ENCODE results near the gene ARSG.
"Not testable (repeated sequence)": the region's sequence is repeated elsewhere in the genome, so short reads cannot be mapped to it uniquely, and the experiment has no call there.

- not testable (repeated sequence) for TF ChIP-seq MXI1 (conservative IDR thresholded peaks at IDR 0.05; ENCODE audit: poor library complexity, severe bottlenecking); CTCF (IDR thresholded peaks at IDR 0.05; ENCODE audit: poor library complexity, severe bottlenecking); EZH2 (IDR thresholded peaks at IDR 0.05; ENCODE audit: borderline replicate concordance, insufficient read depth, low read length, poor library complexity, severe bottlenecking); TAF1 (IDR thresholded peaks at IDR 0.05; ENCODE audit: low read depth); POLR2AphosphoS5 (IDR thresholded peaks at IDR 0.05); SMC3 (conservative IDR thresholded peaks at IDR 0.05; ENCODE audit: poor library complexity); EP300 (conservative IDR thresholded peaks at IDR 0.05; ENCODE audit: poor library complexity, severe bottlenecking)
- TF ChIP-seq, protein P1, sequence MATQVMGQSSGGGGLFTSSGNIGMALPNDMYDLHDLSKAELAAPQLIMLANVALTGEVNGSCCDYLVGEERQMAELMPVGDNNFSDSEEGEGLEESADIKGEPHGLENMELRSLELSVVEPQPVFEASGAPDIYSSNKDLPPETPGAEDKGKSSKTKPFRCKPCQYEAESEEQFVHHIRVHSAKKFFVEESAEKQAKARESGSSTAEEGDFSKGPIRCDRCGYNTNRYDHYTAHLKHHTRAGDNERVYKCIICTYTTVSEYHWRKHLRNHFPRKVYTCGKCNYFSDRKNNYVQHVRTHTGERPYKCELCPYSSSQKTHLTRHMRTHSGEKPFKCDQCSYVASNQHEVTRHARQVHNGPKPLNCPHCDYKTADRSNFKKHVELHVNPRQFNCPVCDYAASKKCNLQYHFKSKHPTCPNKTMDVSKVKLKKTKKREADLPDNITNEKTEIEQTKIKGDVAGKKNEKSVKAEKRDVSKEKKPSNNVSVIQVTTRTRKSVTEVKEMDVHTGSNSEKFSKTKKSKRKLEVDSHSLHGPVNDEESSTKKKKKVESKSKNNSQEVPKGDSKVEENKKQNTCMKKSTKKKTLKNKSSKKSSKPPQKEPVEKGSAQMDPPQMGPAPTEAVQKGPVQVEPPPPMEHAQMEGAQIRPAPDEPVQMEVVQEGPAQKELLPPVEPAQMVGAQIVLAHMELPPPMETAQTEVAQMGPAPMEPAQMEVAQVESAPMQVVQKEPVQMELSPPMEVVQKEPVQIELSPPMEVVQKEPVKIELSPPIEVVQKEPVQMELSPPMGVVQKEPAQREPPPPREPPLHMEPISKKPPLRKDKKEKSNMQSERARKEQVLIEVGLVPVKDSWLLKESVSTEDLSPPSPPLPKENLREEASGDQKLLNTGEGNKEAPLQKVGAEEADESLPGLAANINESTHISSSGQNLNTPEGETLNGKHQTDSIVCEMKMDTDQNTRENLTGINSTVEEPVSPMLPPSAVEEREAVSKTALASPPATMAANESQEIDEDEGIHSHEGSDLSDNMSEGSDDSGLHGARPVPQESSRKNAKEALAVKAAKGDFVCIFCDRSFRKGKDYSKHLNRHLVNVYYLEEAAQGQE (IDR thresholded peaks at IDR 0.05; ENCODE audit: borderline replicate concordance): not testable (repeated sequence)
Observed at GRCh38 chr17:68253426-68253825, 37.9 kb upstream of the ARSG start.
